Activated CD8-positive, alpha-beta T cell treated with anti-CD3 and anti-CD28 coated beads, Interleukin-2, amount 10 ng/mL, durations not matched to agents 7 days and 5 days (primary cell): ENCODE results near the gene TMEM259. TPM values are rescaled to one million over a fixed set of nuclear protein-coding genes. Genes with fewer than 3 reads are reported as not detected.

Experiments
- ATAC-seq: fragments of 150-1000 bp; cut with Tn5 transposase; one replicate; pipeline ENCODE4 v1.10.0; 2021; ENCODE audit warnings: moderate library complexity
- CTCF ChIA-PET: fragments of 350-600 bp; sonication (Branson Sonifier 250); formaldehyde crosslinking; loops from one replicate; lab custom pipeline; 2021; ENCODE audit warnings: antibody characterized with exemption; lab: Charles Lee
- POLR2A ChIA-PET: fragments of 350-600 bp; sonication (Branson Sonifier 250); formaldehyde crosslinking; loops from one replicate; lab custom pipeline; 2021; ENCODE audit warnings: antibody characterized with exemption; lab: Charles Lee
- DNase-seq: peaks from one replicate; pipeline ENCODE4 v3.0.0-alpha.2; 2020
- H3K27ac Mint-ChIP-seq: one replicate; pipeline ENCODE4 v1.8.0; 2021; ENCODE audit warnings: mild to moderate bottlenecking, mixed read lengths
- H3K27me3 Mint-ChIP-seq: one replicate; pipeline ENCODE4 v1.8.0; 2021; ENCODE audit warnings: low read depth, mixed read lengths
- H3K36me3 Mint-ChIP-seq: one replicate; pipeline ENCODE4 v1.8.0; 2021; ENCODE audit warnings: low read depth, mixed read lengths
- H3K4me1 Mint-ChIP-seq: one replicate; pipeline ENCODE4 v1.8.0; 2021; ENCODE audit warnings: low read depth, mixed read lengths
- H3K4me3 Mint-ChIP-seq: one replicate; pipeline ENCODE4 v1.8.0; 2021; ENCODE audit warnings: mild to moderate bottlenecking, mixed read lengths
- H3K9me3 Mint-ChIP-seq: one replicate; pipeline ENCODE4 v1.8.0; 2022; ENCODE audit warnings: mixed read lengths; ENCODE audit not compliant: insufficient read depth
- total RNA-seq, 2 experiments: library from RNA; stranded (reverse); gene quantifications; one replicate each; pipeline ENCODE4 v1.2.3, GENCODE V29; 2021

Gene TMEM259
- total RNA-seq, 2 experiments from 2014 or later = 153 to 160 TPM

DNA sequence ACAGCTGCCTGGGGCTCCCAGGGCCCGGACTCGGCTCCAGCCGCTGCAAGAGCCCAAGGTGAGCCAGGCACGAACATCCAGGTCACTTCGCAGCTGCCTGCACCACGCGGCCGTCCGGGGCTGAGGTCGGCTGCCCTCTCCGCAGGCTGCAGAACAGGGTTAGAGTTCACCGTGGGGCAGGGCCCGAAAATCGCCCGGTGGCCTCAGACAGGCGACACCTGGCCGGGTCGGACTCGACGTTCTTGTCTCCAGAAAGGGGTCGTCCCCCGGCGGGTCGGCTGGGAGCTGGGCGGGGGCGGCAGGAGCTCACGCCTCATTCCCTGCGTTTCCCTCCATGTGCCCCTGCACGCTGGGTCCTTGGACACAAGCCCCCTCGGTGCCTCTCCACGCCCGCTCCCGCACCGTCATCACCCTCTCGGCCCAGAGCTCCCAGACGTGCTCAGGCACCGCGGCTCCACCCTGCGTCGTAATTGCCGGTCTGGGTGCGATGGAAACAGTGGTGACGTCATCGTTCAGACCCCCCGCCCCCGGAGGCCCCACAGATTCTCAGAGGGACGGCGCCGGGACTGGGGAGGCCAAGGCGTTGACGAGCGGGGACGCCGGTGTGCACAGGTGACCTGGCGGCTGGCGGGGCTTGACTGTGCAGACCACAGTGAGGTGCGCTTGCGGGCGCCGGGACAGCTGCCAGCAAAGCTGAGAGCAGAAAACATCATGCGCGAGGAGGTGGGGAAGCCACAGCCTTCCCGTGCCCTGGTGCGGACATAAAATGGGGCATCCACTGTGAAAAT lies 24.7 kb downstream of the TMEM259 start:
- Mint-ChIP-seq H3K9me3 (no peaks in the 10 kb centered on the region), H3K27ac (no peak overlapping the region), H3K27me3 (peaks cover 26% of the 10 kb centered on the region), H3K4me1 (peaks cover 12% of the 10 kb centered on the region), H3K36me3 (peaks cover 5% of the 10 kb centered on the region), H3K4me3 (peak overlapping the region; percentile 38)
- ChIA-PET POLR2A (interaction anchor here (0.6 to 1.3 kb wide), 3 partner anchors 12 to 73 kb away, joined by 3 read pairs; partner anchors contain the start of gene WDR18), CTCF (interaction anchor here (0.9 to 1.4 kb wide), 2 partner anchors 12 to 133 kb away, joined by 4 to 5 read pairs; partner anchors contain the start of gene WDR18)
- DNase-seq = peak; percentile 75
- peak; percentile 59 for ATAC-seq

DNA sequence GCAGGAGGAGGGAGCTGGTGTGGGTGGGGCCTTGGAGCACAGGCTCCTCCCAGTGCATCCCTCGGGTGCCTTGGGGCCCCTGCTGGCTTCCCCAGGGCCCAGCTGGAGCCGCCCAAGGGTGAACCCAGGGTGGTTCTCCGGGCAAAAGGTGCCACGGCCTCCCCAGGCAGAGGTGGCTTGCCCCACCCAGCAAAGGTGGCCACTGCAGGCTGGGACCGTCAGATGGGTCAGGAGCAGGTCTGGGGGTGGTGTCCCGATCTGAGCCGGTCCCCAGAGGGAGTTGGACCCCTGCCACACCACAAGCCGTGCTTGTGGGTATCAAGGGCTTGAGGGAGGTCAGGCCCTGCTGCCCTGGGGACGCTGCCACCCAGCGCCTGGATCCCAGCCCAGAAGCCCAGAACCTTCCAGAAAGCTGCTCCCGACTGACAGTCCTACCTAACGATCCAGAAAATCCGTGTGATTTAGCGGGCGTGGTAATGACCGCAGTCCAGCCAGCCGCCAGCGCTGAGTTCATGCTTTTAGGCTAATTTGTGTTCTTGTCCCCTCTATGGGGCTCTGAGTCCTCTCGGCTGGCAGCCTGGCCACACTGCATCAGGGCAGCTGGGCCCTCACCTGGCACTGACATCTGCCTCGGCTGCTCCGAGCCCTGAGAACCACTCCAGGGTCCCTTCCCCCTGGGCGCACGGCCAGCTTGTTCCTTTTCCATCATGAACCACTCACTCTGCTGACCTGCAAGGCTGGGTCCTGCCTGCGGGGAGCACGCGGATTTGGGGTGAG lies 25.7 kb downstream of the TMEM259 start:
- H3K4me1 Mint-ChIP-seq = peaks cover 11% of the 10 kb centered on the region
- no peaks in the 10 kb centered on the region for H3K9me3 Mint-ChIP-seq
- no peak overlapping the region for H3K4me3 Mint-ChIP-seq
- ATAC-seq (no peak), DNase-seq (no peak)
- ChIA-PET CTCF (no interaction called here), POLR2A (interaction anchor here (1.3 kb wide), 1 partner anchor 11 kb away, joined by 3 read pairs; the partner anchor contains the start of gene WDR18)
- H3K36me3 Mint-ChIP-seq = peaks cover 14% of the 10 kb centered on the region
- no peak overlapping the region for H3K27ac Mint-ChIP-seq
- H3K27me3 Mint-ChIP-seq = peaks cover 23% of the 10 kb centered on the region

DNA sequence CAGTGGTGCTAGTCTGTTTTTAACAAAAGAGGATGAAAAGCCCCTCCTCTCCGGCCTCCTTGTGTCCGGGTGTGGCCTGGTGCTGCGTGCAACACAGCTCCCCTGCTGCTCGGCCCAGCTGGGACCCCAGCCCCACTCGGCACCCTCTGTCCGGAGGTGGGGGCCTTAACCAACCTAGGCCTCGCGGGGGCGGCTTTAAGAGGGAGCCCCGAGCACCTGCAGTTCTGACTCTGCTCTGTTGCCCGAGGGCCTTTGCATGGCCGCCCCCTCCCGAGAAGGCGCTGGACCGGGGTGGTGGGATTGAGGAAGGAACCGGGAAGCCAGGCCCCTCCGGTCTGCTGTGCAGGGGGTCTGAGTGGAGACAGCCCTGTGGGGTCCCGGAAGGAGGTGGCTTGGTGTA lies 26.4 kb downstream of the TMEM259 start:
- peaks cover 22% of the 10 kb centered on the region for H3K27me3 Mint-ChIP-seq
- H3K4me3 Mint-ChIP-seq = no peak overlapping the region
- peaks cover 13% of the 10 kb centered on the region for H3K4me1 Mint-ChIP-seq
- H3K9me3 Mint-ChIP-seq = no peaks in the 10 kb centered on the region
- no peak overlapping the region for H3K27ac Mint-ChIP-seq
- ChIA-PET POLR2A (no interaction called here), CTCF (no interaction called here)
- no peak for ATAC-seq
- H3K36me3 Mint-ChIP-seq = peaks cover 14% of the 10 kb centered on the region
- DNase-seq = no peak

DNA sequence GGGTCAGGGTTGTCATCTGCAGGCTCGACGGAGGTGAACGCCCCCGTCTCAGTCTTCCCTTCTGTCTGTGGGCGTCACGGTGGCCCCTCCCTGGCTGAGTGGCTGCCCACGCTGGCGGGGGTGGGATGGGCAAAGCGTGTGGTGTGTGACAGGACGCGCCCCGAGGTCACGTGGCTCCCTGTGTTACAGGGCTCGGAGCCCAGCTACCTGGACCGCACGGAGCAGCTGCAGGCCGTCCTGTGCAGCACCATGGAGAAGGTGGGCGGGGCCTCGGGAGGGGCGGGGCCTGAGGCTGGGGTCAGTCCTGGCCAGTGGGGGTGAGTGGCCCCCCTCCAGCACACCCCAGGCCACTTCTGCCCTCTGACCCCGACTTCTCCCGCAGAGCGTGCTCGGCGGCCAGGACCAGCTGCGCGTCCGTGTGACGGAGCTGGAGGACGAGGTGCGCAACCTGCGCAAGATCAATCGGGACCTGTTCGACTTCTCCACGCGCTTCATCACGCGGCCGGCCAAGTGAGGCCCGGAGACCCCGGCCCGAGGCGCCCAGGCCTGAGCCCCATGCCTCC lies 27.0 kb downstream of the TMEM259 start:
- CTCF ChIA-PET = no interaction called here
- POLR2A ChIA-PET = no interaction called here
- no peak for DNase-seq
- Mint-ChIP-seq H3K9me3 (no peaks in the 10 kb centered on the region), H3K36me3 (peaks cover 14% of the 10 kb centered on the region), H3K27ac (no peak overlapping the region), H3K27me3 (peaks cover 16% of the 10 kb centered on the region), H3K4me3 (no peak overlapping the region), H3K4me1 (peaks cover 17% of the 10 kb centered on the region)
- no peak for ATAC-seq

DNA sequence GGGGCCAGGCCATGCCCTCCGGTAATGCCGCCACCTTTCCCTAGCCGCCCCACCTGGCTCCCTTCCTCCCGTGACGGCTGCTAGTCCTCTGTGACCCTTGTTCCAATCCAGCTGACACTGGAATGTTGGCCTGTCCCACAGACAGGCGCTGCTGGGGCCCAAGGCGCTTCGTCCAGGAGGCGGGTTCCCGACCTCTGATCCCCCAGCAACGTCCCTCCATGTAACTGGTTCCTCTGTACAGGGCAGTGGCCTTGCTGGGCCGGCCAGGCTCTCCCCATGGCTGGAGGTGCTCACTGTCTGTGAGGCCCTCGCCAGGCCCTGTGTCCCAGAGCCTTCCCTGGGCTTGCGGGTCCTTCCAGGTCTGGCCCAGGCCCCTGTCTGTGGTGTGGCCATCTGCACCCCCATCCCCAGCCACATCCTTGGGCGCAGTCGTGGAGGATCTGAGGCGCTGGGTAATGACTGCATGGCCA lies 27.5 kb downstream of the TMEM259 start:
- ChIA-PET CTCF (no interaction called here), POLR2A (no interaction called here)

DNA sequence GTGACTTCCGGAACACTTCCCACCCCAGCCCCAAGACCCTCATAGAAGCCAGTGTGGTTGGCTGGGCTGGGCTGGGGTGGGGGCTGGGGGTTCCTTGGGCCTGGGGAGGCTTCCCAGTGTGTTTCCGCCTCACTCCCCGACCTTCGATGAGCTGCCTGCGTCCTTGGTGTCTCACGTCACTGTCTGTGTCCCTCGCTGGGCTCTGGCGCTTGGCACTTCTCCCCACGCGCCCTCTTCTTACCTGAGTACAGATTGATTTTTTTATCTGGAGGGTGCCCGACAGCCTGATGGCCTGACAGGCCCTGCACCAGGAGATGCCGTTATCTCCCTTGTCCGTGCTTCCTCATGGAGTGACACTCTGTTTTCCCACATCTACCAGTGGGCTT lies 28.3 kb downstream of the TMEM259 start:
- DNase-seq (no peak), ATAC-seq (no peak)
- Mint-ChIP-seq H3K36me3 (peaks cover 18% of the 10 kb centered on the region), H3K4me1 (peaks cover 25% of the 10 kb centered on the region), H3K9me3 (no peaks in the 10 kb centered on the region), H3K27me3 (peaks cover 7% of the 10 kb centered on the region), H3K4me3 (no peak overlapping the region), H3K27ac (no peak overlapping the region)
- ChIA-PET CTCF (no interaction called here), POLR2A (no interaction called here)

More for the DNA sequence above, 27.5 kb downstream of the TMEM259 start:
- Mint-ChIP-seq H3K27me3 (peaks cover 13% of the 10 kb centered on the region), H3K27ac (no peak overlapping the region), H3K4me1 (peaks cover 22% of the 10 kb centered on the region), H3K36me3 (peaks cover 18% of the 10 kb centered on the region), H3K9me3 (no peaks in the 10 kb centered on the region), H3K4me3 (no peak overlapping the region)
- DNase-seq (no peak), ATAC-seq (no peak)

DNA sequence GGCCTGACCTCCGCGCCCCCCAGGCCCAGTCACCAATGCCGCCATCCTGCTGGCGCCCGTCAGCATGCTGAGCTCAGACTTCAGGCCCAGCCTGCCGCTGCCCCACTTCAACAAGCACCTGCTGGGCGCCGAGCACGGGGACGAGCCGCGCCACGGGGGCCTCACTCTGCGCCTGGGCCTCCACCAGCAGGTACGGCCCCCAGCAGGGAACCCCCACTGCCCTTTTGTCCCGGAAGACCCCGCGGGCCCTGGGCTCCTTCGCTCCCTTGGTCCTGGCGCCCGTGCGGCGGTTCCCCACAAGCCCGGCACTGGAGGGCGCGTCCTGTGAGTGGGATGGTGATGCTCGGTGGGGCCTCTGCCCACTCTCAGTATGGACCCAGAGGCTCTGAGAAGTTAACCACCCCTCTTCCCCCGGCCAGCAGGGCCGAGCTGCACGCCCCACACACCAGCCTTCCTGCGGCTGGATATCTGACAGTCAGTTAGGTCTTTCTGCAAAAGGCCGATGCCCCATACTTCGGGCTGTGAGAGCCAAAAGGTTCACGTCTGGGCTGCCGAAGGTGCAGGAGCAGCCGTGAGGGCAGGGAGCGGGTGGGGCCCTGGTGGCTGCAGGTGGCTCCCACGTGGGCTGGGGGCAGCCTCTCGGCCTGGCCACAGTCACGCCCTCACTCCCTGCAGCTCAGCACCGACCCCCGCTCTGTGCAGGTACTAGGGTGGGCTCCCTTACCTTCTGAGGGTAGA lies 28.8 kb downstream of the TMEM259 start:
- POLR2A ChIA-PET = no interaction called here
- Mint-ChIP-seq H3K4me3 (no peak overlapping the region), H3K4me1 (peaks cover 25% of the 10 kb centered on the region), H3K27me3 (peaks cover 5% of the 10 kb centered on the region), H3K36me3 (peaks cover 18% of the 10 kb centered on the region), H3K9me3 (no peaks in the 10 kb centered on the region), H3K27ac (no peak overlapping the region)
- CTCF ChIA-PET = no interaction called here
- DNase-seq (no peak), ATAC-seq (no peak)

DNA sequence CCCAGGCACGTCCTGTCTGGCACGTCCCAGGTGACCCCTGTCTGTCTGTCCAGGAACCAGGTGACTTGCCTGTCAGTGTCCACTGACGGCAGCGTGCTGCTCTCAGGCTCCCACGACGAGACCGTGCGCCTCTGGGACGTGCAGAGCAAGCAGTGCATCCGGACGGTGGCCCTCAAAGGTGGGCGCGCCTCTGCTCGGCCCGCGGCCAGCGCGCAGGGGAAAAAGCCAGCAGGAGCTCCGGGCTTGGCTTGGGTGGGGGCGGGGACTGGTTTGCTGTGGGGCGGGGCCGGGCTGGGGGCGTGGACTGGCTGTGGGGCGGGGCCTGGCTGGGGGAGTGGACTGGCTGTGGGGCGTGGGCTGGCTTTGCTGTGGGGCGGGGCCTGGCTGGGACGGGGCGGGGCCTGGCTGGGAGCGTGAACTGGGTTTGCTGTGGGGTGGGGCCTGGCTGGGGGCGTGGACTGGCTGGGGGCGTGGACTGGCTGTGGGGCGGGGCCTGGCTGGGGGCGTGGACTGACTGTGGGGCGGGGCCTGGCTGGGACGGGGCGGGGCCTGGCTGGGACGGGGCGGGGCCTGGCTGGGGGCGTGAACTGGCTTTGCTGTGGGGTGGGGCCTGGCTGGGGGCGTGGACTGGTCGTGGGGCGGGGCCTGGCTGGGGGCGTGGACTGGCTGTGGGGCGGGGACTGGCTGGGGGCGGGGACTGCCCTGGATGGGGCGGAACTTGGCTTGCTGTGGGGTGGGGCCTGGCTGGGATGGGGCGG lies 29.6 kb downstream of the TMEM259 start:
- Mint-ChIP-seq H3K36me3 (peaks cover 20% of the 10 kb centered on the region), H3K27me3 (peaks cover 2% of the 10 kb centered on the region), H3K4me3 (no peak overlapping the region), H3K9me3 (no peaks in the 10 kb centered on the region), H3K27ac (no peak overlapping the region), H3K4me1 (peaks cover 21% of the 10 kb centered on the region)
- DNase-seq = peak; percentile 69
- CTCF ChIA-PET = no interaction called here
- ATAC-seq = peak; percentile 69
- POLR2A ChIA-PET = no interaction called here

DNA sequence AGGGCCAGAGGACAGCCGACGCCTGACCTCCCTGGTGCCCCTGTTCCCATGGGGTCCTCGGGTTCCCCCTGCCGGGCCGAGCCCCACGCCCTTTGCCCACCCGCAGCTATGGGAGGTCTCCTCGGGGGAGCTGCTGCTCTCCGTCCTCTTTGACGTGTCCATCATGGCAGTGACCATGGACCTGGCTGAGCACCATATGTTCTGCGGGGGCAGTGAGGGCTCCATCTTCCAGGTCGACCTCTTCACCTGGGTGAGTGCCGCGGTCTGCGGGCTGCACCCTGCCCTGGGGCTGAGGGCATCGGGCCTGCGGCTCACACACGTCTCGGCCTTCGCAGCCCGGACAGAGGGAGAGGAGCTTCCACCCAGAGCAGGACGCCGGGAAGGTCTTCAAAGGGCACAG lies 30.2 kb downstream of the TMEM259 start:
- Mint-ChIP-seq H3K27me3 (no peaks in the 10 kb centered on the region), H3K9me3 (no peaks in the 10 kb centered on the region), H3K4me1 (peaks cover 19% of the 10 kb centered on the region), H3K27ac (peak overlapping the region; percentile 25), H3K4me3 (no peak overlapping the region), H3K36me3 (peaks cover 20% of the 10 kb centered on the region)
- DNase-seq (no peak), ATAC-seq (no peak)
- ChIA-PET POLR2A (no interaction called here), CTCF (no interaction called here)

DNA sequence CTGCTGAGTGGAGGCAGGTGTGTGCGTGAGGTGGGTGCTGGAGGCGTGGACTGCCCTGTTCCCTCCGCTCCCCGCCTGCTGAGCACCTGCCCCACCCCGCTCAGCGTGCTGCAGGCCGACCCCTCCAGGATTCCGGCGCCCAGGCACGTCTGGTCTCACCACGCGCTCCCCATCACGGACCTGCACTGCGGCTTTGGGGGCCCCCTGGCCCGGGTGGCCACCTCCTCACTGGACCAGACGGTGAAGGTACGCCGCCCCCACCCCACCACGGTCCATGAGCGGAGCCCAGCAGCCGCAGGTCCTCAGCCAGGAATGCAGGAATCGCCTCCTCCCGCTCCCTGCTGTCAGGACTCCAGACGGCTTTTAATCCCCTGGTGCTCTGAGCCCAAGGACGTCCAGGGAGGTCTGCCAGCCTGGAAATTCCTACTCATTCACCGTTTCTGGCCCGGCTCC lies 30.8 kb downstream of the TMEM259 start:
- H3K27me3 Mint-ChIP-seq = no peaks in the 10 kb centered on the region

More for the DNA sequence above, 30.8 kb downstream of the TMEM259 start:
- H3K36me3 Mint-ChIP-seq = peaks cover 20% of the 10 kb centered on the region
- DNase-seq = no peak
- no peak overlapping the region for H3K27ac Mint-ChIP-seq
- POLR2A ChIA-PET = no interaction called here
- H3K4me1 Mint-ChIP-seq = peaks cover 23% of the 10 kb centered on the region
- H3K9me3 Mint-ChIP-seq = no peaks in the 10 kb centered on the region
- H3K4me3 Mint-ChIP-seq = no peak overlapping the region
- CTCF ChIA-PET = no interaction called here
- ATAC-seq = no peak
